Right ventricle myocardium inferior (tissue), 1 donor: ENCODE measurements around the gene TOP1. TPM values are rescaled to one million over a fixed set of nuclear protein-coding genes. Genes with fewer than 3 reads are reported as not detected.

Source experiments
- ATAC-seq: fragments of 200-7000 bp; cut with Tn5 transposase; one replicate; pipeline ENCODE4 v1.9.1; 2020; ENCODE audit warnings: mild to moderate bottlenecking, moderate library complexity
- DNase-seq: peaks from one replicate; pipeline ENCODE4 v3.0.0; 2021; ENCODE audit errors: missing footprints
- intact Hi-C: fragments of 100-400 bp; cut with DNase I; formaldehyde crosslinking; loops from one replicate; pipeline ENCODE4 v1.11.0; 2022
- total RNA-seq: library from RNA; stranded (reverse); fragmentation: NEBNext Ultra II Directional; extraction: Animal tissue kit (Norgen Biotek cat#: 25700); gene quantifications from one replicate; pipeline ENCODE4 v1.2.1, GENCODE V29; 2021
- donor health status: DM: no; HTN: yes; CAD: no; lungs with severe emphysema.

The TOP1 gene
- total RNA-seq, 1 donor from 2014 or later, result 23.9 TPM

GRCh38 chr20:41049451-41049850 is 20.8 kb downstream of the TOP1 start:
- DNase-seq (no peak), ATAC-seq (no peak)
- intact Hi-C loops, result no loop called here

GRCh38 chr20:41050361-41051008 is 21.9 kb downstream of the TOP1 start:
- ATAC-seq (no peak), DNase-seq (no peak)
- intact Hi-C loops, result no loop called here

- DNase-seq (no peak), ATAC-seq (peak; percentile 51)
- intact Hi-C loops, result no loop called here
Measured at GRCh38 chr20:41051009-41051825, 22.6 kb downstream of the TOP1 start.

- intact Hi-C loops, result no loop called here
- DNase-seq (no peak), ATAC-seq (no peak)
Measured at GRCh38 chr20:41052742-41053419, 24.3 kb downstream of the TOP1 start.

GRCh38 chr20:41054070-41054846 is 25.6 kb downstream of the TOP1 start:
- DNase-seq (no peak), ATAC-seq (no peak)
- intact Hi-C loops, result no loop called here

- DNase-seq (no peak), ATAC-seq (no peak)
- intact Hi-C loops, result no loop called here
Measured at GRCh38 chr20:41054847-41055230, 26.2 kb downstream of the TOP1 start.

- intact Hi-C loops, result no loop called here
- ATAC-seq, result no peak
- no peak for DNase-seq
Measured at GRCh38 chr20:41055679-41056078, 27.1 kb downstream of the TOP1 start.

GRCh38 chr20:41057999-41058673 is 29.5 kb downstream of the TOP1 start:
- no peak for DNase-seq
- intact Hi-C loops, result no loop called here
- no peak for ATAC-seq

GRCh38 chr20:41058674-41059635 is 30.3 kb downstream of the TOP1 start:
- no peak for ATAC-seq
- DNase-seq, result no peak
- intact Hi-C loops, result no loop called here

- DNase-seq (no peak), ATAC-seq (no peak)
- intact Hi-C loops, result no loop called here
Measured at GRCh38 chr20:41061155-41061554, 32.5 kb downstream of the TOP1 start.

- no peak for ATAC-seq
- DNase-seq, result no peak
- intact Hi-C loops, result no loop called here
Measured at GRCh38 chr20:41063442-41063841, 34.8 kb downstream of the TOP1 start.

- intact Hi-C loops, result no loop called here
- DNase-seq (no peak), ATAC-seq (no peak)
Measured at GRCh38 chr20:41064377-41064776, 35.8 kb downstream of the TOP1 start.

GRCh38 chr20:41065716-41066115 is 37.1 kb downstream of the TOP1 start:
- intact Hi-C loops, result no loop called here
- ATAC-seq (no peak), DNase-seq (no peak)

GRCh38 chr20:41068806-41069205 is 40.2 kb downstream of the TOP1 start:
- DNase-seq (no peak), ATAC-seq (no peak)
- intact Hi-C loops, result no loop called here

- no peak for DNase-seq
- intact Hi-C loops, result no loop called here
Measured at GRCh38 chr20:41072190-41072863, 43.7 kb downstream of the TOP1 start.

GRCh38 chr20:41072915-41073314 is 44.3 kb downstream of the TOP1 start:
- intact Hi-C loops, result no loop called here
- no peak for DNase-seq
- ATAC-seq, result no peak

More at GRCh38 chr20:41072190-41072863, 43.7 kb downstream of the TOP1 start:
- peak; percentile 53 for ATAC-seq

GRCh38 chr20:41074441-41074840 is 45.8 kb downstream of the TOP1 start:
- ATAC-seq (no peak), DNase-seq (no peak)
- intact Hi-C loops, result no loop called here
